ENCODE data around the gene MAPK10.

GRCh38 chr4:86011117-86011516 is 348.7 kb downstream of the MAPK10 start:
- no peak for TF ChIP-seq CTCF (IDR thresholded peaks at IDR 0.05)
- TF ChIP-seq ZFX (IDR thresholded peaks at IDR 0.05; ENCODE audit: borderline replicate concordance): no peak

Data from 22Rv1 (cell line).